ENCODE data around the gene SLC49A3.
"Not testable (repeated sequence)": the region's sequence is repeated elsewhere in the genome, so short reads cannot be mapped to it uniquely, and the experiment has no call there.

Gene SLC49A3

GRCh38 chr4:688854-689681 lies at the start of gene SLC49A3:
SLC49A3 (minus strand) TSS chr4:689151; CDS start chr4:689127, 24 bp downstream.
- DNase-seq (ENCODE audit: low read depth in 2 of 2), result no peak

GRCh38 chr4:736561-736960 lies 47.6 kb upstream of the SLC49A3 start:
- DNase-seq (ENCODE audit: low read depth in 2 of 2), result not testable (repeated sequence)

- DNase-seq (ENCODE audit: low read depth in 2 of 2), result no peak
These were observed 46.6 kb upstream of the SLC49A3 start for GRCh38 chr4:735583-735982.

- DNase-seq (ENCODE audit: low read depth in 2 of 2), result no peak
These were observed 46.0 kb upstream of the SLC49A3 start for GRCh38 chr4:734951-735350.

GRCh38 chr4:734075-734474 lies 45.1 kb upstream of the SLC49A3 start:
- no peak for DNase-seq (ENCODE audit: low read depth in 2 of 2)

GRCh38 chr4:733631-733980 lies 44.7 kb upstream of the SLC49A3 start:
- no peak for DNase-seq (ENCODE audit: low read depth in 2 of 2)

- DNase-seq (ENCODE audit: low read depth in 2 of 2), result no peak
These were observed 44.1 kb upstream of the SLC49A3 start for GRCh38 chr4:732911-733630.

- no peak for DNase-seq (ENCODE audit: low read depth in 2 of 2)
These were observed 43.5 kb upstream of the SLC49A3 start for GRCh38 chr4:732486-732885.

GRCh38 chr4:731954-732353 lies 43.0 kb upstream of the SLC49A3 start:
- DNase-seq (ENCODE audit: low read depth in 2 of 2), result not testable (repeated sequence)

GRCh38 chr4:730946-731904 lies 42.3 kb upstream of the SLC49A3 start:
- not testable (repeated sequence) for DNase-seq (ENCODE audit: low read depth in 2 of 2)

- no peak for DNase-seq (ENCODE audit: low read depth in 2 of 2)
These were observed 41.6 kb upstream of the SLC49A3 start for GRCh38 chr4:730511-730910.

- DNase-seq (ENCODE audit: low read depth in 2 of 2), result no peak
These were observed 40.7 kb upstream of the SLC49A3 start for GRCh38 chr4:729336-730315.

- no peak for DNase-seq (ENCODE audit: low read depth in 2 of 2)
These were observed 38.6 kb upstream of the SLC49A3 start for GRCh38 chr4:727576-727975.

GRCh38 chr4:726838-727237 lies 37.9 kb upstream of the SLC49A3 start:
- no peak for DNase-seq (ENCODE audit: low read depth in 2 of 2)

GRCh38 chr4:726235-726787 lies 37.4 kb upstream of the SLC49A3 start:
- no peak for DNase-seq (ENCODE audit: low read depth in 2 of 2)

GRCh38 chr4:725391-726234 lies 36.7 kb upstream of the SLC49A3 start:
- DNase-seq (ENCODE audit: low read depth in 2 of 2), result no peak

- DNase-seq (ENCODE audit: low read depth in 2 of 2), result no peak
These were observed 35.0 kb upstream of the SLC49A3 start for GRCh38 chr4:723751-724530.

GRCh38 chr4:722851-723360 lies 34.0 kb upstream of the SLC49A3 start:
- no peak for DNase-seq (ENCODE audit: low read depth in 2 of 2)
